Cardiac muscle cell (in vitro differentiated cells and primary cell): ENCODE measurements around the gene GRPEL1. TPM values are rescaled to one million over a fixed set of nuclear protein-coding genes. Genes with fewer than 3 reads are reported as not detected.

Experiments used
- DNase-seq, 2 donors: peaks; one replicate each; pipeline versions ENCODE4 v3.0.0 to v3.0.0-alpha.2; 2010 to 2017; ENCODE audit warnings: low read depth in 1 of 2, low spot score in 1 of 2
- H3K27ac ChIP-seq: fragments of 200-600 bp; sonication (generic); 2 replicates; pipeline ENCODE4 v1.5.1; 2016
- H3K27me3 ChIP-seq: fragments of 200-600 bp; sonication (generic); 2 replicates; pipeline ENCODE4 v1.6.0; 2016; ENCODE audit warnings: control low read depth
- H3K36me3 ChIP-seq: fragments of 200-600 bp; sonication (generic); 2 replicates; pipeline ENCODE4 v1.5.1; 2016; ENCODE audit warnings: control low read depth
- H3K4me1 ChIP-seq: fragments of 200-600 bp; sonication (generic); 2 replicates; pipeline ENCODE4 v1.8.1; 2017; ENCODE audit warnings: low read depth, mild to moderate bottlenecking, mixed run types
- H3K4me3 ChIP-seq: fragments of 200-600 bp; sonication (generic); 2 replicates; pipeline ENCODE4 v1.5.1; 2016; ENCODE audit warnings: mild to moderate bottlenecking
- H3K9me3 ChIP-seq: fragments of 200-600 bp; sonication (generic); 2 replicates; pipeline ENCODE4 v1.5.1; 2017; ENCODE audit warnings: low read depth, mild to moderate bottlenecking, control low read depth
- polyA plus RNA-seq: library from polyadenylated mRNA; unstranded; fragments of >200 nt; fragmentation: Nextera tagmentation; extraction: Ambion mirVana; gene quantifications from 2 replicates; pipeline ENCODE4 v1.2.1, GENCODE V29; 2016
- total RNA-seq: library from RNA; depleted of rRNA; stranded (reverse); fragments of >200 nt; gene quantifications from 2 replicates; pipeline ENCODE4 v1.2.3, GENCODE V29; 2016
- TF ChIP-seq, protein P1 (sequence below): IDR thresholded peaks from 2 replicates; pipeline ENCODE4 v1.5.1; 2012; ENCODE audit warnings: low read depth, mild to moderate bottlenecking, low read length

Gene GRPEL1
- total and polyA plus RNA-seq, 2 experiments from 2014 or later: 21.2 to 57.8 TPM

GRCh38 chr4:7050481-7051143 is 17.3 kb downstream of the GRPEL1 start:
- peaks cover 6% of the 10 kb centered on the region for H3K36me3 ChIP-seq
- peaks cover 8% of the 10 kb centered on the region for H3K4me1 ChIP-seq
- no peak overlapping the region for H3K27ac ChIP-seq
- H3K9me3 ChIP-seq: no peaks in the 10 kb centered on the region
- no peak overlapping the region for H3K4me3 ChIP-seq
- H3K27me3 ChIP-seq: no peaks in the 10 kb centered on the region
- DNase-seq: no peak
- TF ChIP-seq, protein P1, sequence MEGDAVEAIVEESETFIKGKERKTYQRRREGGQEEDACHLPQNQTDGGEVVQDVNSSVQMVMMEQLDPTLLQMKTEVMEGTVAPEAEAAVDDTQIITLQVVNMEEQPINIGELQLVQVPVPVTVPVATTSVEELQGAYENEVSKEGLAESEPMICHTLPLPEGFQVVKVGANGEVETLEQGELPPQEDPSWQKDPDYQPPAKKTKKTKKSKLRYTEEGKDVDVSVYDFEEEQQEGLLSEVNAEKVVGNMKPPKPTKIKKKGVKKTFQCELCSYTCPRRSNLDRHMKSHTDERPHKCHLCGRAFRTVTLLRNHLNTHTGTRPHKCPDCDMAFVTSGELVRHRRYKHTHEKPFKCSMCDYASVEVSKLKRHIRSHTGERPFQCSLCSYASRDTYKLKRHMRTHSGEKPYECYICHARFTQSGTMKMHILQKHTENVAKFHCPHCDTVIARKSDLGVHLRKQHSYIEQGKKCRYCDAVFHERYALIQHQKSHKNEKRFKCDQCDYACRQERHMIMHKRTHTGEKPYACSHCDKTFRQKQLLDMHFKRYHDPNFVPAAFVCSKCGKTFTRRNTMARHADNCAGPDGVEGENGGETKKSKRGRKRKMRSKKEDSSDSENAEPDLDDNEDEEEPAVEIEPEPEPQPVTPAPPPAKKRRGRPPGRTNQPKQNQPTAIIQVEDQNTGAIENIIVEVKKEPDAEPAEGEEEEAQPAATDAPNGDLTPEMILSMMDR: no peak

- H3K36me3 ChIP-seq: peaks cover 2% of the 10 kb centered on the region
- peaks cover 8% of the 10 kb centered on the region for H3K4me1 ChIP-seq
- H3K4me3 ChIP-seq: no peak overlapping the region
- H3K27me3 ChIP-seq: no peaks in the 10 kb centered on the region
- H3K9me3 ChIP-seq: no peaks in the 10 kb centered on the region
- no peak overlapping the region for H3K27ac ChIP-seq
- peak in 1 of 2 donors; percentile 19 for DNase-seq
- TF ChIP-seq, protein P1: no peak
These were observed 18.1 kb downstream of the GRPEL1 start for GRCh38 chr4:7049739-7050138.

- no peak overlapping the region for H3K4me3 ChIP-seq
- no peaks in the 10 kb centered on the region for H3K27me3 ChIP-seq
- H3K9me3 ChIP-seq: no peaks in the 10 kb centered on the region
- DNase-seq: no peak
- H3K27ac ChIP-seq: no peak overlapping the region
- peaks cover 8% of the 10 kb centered on the region for H3K4me1 ChIP-seq
- H3K36me3 ChIP-seq: no peaks in the 10 kb centered on the region
- TF ChIP-seq, protein P1: no peak
These were observed 18.6 kb downstream of the GRPEL1 start for GRCh38 chr4:7049295-7049694.

GRCh38 chr4:7048642-7049041 is 19.2 kb downstream of the GRPEL1 start:
- Histone ChIP-seq H3K27ac (no peak overlapping the region), H3K4me3 (no peak overlapping the region), H3K27me3 (no peaks in the 10 kb centered on the region), H3K9me3 (no peaks in the 10 kb centered on the region), H3K36me3 (no peaks in the 10 kb centered on the region), H3K4me1 (peaks cover 8% of the 10 kb centered on the region)
- DNase-seq: no peak
- TF ChIP-seq, protein P1: no peak

DNA sequence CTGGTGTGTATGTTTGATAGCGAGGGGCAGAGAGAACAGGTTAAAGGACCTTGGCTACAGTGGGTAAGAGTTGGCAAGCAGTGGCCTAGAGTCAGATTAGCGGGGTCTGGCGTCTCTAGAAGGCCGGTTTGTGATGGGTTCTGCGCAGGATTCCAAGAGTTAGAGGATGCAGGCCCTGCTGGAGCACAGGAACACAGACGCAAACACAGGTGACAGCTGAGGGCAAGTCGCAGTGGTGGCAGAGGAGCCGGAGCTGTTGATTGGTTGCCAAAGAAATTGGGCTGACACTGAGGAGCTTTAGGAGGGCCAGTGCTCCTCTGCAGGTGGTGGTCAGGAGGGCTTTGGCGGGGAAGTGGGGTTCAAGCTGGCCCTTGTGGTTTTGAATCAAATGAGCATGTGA is 20.9 kb downstream of the GRPEL1 start:
- Histone ChIP-seq H3K9me3 (no peaks in the 10 kb centered on the region), H3K27me3 (no peaks in the 10 kb centered on the region), H3K27ac (no peak overlapping the region), H3K36me3 (no peaks in the 10 kb centered on the region), H3K4me1 (peaks cover 4% of the 10 kb centered on the region), H3K4me3 (no peak overlapping the region)
- no peak for DNase-seq
- TF ChIP-seq, protein P1: no peak
